Calu3 (cell line): ENCODE data around the gene LCLAT1. TPM values are rescaled to one million over a fixed set of nuclear protein-coding genes. Genes with fewer than 3 reads are reported as not detected.

Experiments
- BruUV-seq: library from RNA; stranded (reverse); fragments of 400-500 nt; replicated peaks from 2 replicates; lab custom pipeline; 2021; lab: Mats Ljungman, UMichigan
- CTCF ChIA-PET: fragments of 300-600 bp; sonication (Branson Sonifier 250); formaldehyde crosslinking; loops from one replicate; lab custom pipeline; 2022; ENCODE audit warnings: antibody characterized with exemption; lab: Charles Lee
- DNase-seq: peaks from one replicate; pipeline ENCODE4 v3.0.0; 2022
- H3K27ac Mint-ChIP-seq: one replicate; pipeline ENCODE4 v1.8.0; 2022; ENCODE audit warnings: mixed read lengths; ENCODE audit not compliant: unreplicated experiment
- H3K27me3 Mint-ChIP-seq: one replicate; pipeline ENCODE4 v1.8.0; 2022; ENCODE audit warnings: mixed read lengths; ENCODE audit not compliant: unreplicated experiment
- H3K36me3 Mint-ChIP-seq: one replicate; pipeline ENCODE4 v1.8.0; 2022; ENCODE audit warnings: mild to moderate bottlenecking, moderate library complexity, mixed read lengths; ENCODE audit not compliant: insufficient read depth, unreplicated experiment
- H3K4me1 Mint-ChIP-seq: one replicate; pipeline ENCODE4 v1.8.0; 2022; ENCODE audit warnings: mild to moderate bottlenecking, low read depth, mixed read lengths; ENCODE audit not compliant: unreplicated experiment
- H3K4me3 Mint-ChIP-seq: one replicate; pipeline ENCODE4 v1.8.0; 2022; ENCODE audit warnings: mild to moderate bottlenecking, low read depth, moderate library complexity, mixed read lengths; ENCODE audit not compliant: unreplicated experiment
- H3K9me3 Mint-ChIP-seq: one replicate; pipeline ENCODE4 v1.8.0; 2022; ENCODE audit warnings: low read depth, mixed read lengths; ENCODE audit not compliant: unreplicated experiment
- intact Hi-C: fragments of 100-400 bp; cut with micrococcal nuclease; formaldehyde crosslinking; loops from one replicate; pipeline ENCODE4 v1.10.0; 2022; ENCODE audit not compliant: unreplicated experiment
- total RNA-seq: library from RNA; stranded (reverse); gene quantifications from 2 replicates; pipeline ENCODE4 v1.2.3, GENCODE V29; 2022
- TF ChIP-seq, protein P1 (sequence below): fragments of 200-600 bp; IDR thresholded peaks from one replicate; pipeline ENCODE4 v1.8.0; 2022; ENCODE audit warnings: antibody characterized with exemption; ENCODE audit not compliant: unreplicated experiment

Gene LCLAT1
- total RNA-seq, 1 experiment from 2014 or later: 47.6 TPM

DNA sequence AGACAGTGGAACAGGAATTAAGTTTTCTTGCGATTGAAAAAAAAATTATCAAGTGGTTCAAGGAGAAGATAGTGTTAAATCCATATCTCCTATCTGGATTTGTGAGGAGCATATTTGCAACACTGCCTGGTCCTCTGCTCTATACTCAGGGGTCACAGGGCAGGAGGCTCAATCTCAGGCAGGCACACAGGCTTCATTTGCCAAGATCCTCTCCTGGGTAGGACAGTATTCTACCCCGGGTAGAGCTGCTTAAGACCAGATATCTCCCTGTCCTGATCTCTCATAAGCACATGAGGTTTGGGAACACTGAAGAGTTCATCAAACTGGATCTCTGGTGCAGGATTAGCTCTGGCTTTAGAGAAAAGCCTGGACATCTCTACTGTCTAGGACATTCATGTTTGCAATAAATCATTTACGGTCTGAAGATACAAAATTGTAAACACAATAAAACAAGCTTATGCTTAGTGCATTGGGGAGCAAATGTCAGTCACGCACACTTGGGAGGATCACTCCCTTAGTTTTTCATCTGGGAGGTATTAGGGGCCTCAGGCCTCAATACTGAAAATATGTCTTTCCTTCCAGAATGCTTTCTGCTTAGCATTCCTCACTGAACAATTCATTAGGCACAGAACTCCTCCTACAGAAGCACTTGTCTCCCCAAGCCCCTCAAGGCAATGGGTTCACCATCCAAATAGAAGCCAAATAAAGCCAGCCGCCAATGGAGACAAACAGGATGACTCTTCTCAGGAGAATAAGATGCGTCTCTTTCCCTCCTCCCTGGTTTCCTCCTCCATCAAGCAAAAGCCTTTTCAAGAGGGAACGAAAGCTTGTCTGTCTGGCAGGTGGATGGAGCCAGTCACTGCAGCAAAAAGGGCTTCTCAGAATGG, 34.1 kb upstream of the LCLAT1 start:
- CTCF ChIA-PET: no interaction called here
- Mint-ChIP-seq H3K27me3 (peaks cover 19% of the 10 kb centered on the region), H3K36me3 (no peaks in the 10 kb centered on the region), H3K9me3 (no peaks in the 10 kb centered on the region), H3K4me3 (no peak overlapping the region), H3K4me1 (peaks cover 10% of the 10 kb centered on the region), H3K27ac (no peak overlapping the region)
- intact Hi-C loops: no loop called here
- BruUV-seq: no TSS peak
- TF ChIP-seq, protein P1, sequence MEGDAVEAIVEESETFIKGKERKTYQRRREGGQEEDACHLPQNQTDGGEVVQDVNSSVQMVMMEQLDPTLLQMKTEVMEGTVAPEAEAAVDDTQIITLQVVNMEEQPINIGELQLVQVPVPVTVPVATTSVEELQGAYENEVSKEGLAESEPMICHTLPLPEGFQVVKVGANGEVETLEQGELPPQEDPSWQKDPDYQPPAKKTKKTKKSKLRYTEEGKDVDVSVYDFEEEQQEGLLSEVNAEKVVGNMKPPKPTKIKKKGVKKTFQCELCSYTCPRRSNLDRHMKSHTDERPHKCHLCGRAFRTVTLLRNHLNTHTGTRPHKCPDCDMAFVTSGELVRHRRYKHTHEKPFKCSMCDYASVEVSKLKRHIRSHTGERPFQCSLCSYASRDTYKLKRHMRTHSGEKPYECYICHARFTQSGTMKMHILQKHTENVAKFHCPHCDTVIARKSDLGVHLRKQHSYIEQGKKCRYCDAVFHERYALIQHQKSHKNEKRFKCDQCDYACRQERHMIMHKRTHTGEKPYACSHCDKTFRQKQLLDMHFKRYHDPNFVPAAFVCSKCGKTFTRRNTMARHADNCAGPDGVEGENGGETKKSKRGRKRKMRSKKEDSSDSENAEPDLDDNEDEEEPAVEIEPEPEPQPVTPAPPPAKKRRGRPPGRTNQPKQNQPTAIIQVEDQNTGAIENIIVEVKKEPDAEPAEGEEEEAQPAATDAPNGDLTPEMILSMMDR: no peak
- no peak for DNase-seq

DNA sequence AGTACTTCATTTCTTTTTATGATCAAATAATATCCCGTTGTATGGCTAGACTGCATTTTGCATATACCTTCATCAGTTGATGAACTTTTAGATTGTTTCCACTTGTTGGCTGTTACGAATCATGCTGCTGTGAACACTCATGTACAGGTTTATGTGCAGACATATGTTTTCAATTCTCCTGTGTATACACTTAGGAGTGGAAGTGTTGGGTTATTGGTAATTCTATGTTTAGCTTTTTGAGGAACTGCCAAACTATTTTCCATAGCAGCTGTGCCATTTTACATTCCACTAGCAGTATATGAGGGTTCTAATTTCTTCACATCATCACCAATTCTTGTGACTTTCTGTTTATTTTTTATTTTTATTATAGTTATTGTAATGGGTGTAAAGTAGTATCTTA, 32.1 kb upstream of the LCLAT1 start:
- Mint-ChIP-seq H3K36me3 (no peaks in the 10 kb centered on the region), H3K4me1 (peaks cover 9% of the 10 kb centered on the region), H3K4me3 (no peak overlapping the region), H3K9me3 (no peaks in the 10 kb centered on the region), H3K27me3 (peaks cover 19% of the 10 kb centered on the region), H3K27ac (no peak overlapping the region)
- BruUV-seq: no TSS peak
- intact Hi-C loops: no loop called here
- no peak for DNase-seq
- CTCF ChIA-PET: no interaction called here
- TF ChIP-seq, protein P1: no peak

DNA sequence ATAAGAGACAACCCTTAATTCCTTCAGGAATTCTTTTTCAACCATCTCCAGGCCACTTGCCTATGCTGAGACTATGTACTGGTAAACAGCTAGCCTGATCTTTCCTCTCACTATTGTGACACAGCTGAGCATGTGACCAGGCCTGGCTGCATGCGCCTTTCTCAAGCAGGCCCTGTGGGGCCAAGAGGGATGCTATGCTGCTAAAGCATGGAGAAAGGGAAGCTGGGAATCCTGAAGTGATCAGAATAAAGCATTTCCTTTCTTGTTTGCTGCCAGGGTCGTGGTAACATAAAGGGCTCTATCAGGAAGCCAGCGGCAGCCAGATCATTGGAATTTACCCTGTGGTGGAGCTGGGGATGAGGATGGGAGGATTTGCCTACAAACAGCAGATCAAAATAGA, 29.8 kb upstream of the LCLAT1 start:
- Mint-ChIP-seq H3K4me3 (no peak overlapping the region), H3K4me1 (peaks cover 11% of the 10 kb centered on the region), H3K36me3 (no peaks in the 10 kb centered on the region), H3K9me3 (no peaks in the 10 kb centered on the region), H3K27ac (no peak overlapping the region), H3K27me3 (peaks cover 19% of the 10 kb centered on the region)
- TF ChIP-seq, protein P1: no peak
- BruUV-seq: no TSS peak
- intact Hi-C loops: no loop called here
- no peak for DNase-seq
- CTCF ChIA-PET: interaction anchor here (0.5 kb wide), 1 partner anchor 12 kb away, joined by 5 read pairs; no protein-coding TSS in a partner anchor

DNA sequence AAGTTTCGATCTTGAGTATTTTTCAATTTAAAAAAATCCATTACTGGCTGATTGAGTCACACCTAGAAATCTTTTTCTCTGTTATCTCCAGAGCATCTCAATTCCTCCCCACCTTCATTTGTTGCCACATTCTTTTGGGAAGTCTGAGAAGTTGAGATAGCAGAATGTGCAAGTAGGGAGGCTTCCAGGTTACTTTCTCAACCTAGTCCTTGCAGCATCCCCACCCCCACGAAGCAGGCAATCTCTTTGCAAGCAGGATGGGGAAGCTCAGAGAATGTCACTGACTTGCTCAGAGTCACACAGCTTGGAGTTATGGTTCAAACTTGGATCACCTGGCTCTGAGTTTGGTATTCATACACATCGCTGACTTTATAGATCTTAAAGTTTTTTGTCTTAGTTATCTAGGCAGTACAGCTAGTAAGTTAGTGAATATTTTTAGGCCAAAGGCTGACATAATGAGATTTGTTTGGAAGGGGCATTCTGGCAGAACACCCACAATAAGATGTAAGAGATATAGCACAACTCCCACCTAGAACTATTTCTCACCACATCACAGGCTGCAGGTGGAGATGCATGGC, 25.9 kb upstream of the LCLAT1 start:
- intact Hi-C loops: no loop called here
- DNase-seq: no peak
- no peaks in the 10 kb centered on the region for H3K36me3 Mint-ChIP-seq
- no peaks in the 10 kb centered on the region for H3K27me3 Mint-ChIP-seq
- peaks cover 19% of the 10 kb centered on the region for H3K4me1 Mint-ChIP-seq
- no peak overlapping the region for H3K4me3 Mint-ChIP-seq
- TF ChIP-seq, protein P1: no peak
- H3K9me3 Mint-ChIP-seq: no peaks in the 10 kb centered on the region
- H3K27ac Mint-ChIP-seq: peak overlapping the region; percentile 14
- no TSS peak for BruUV-seq
- CTCF ChIA-PET: no interaction called here
